ENCODE data around the gene SAP30BP. TPM values are rescaled to one million over a fixed set of nuclear protein-coding genes. Genes with fewer than 3 reads are reported as not detected.

The SAP30BP gene
- total RNA-seq, 1 donor from 2014 or later: 58.6 TPM

GRCh38 chr17:75691801-75692626 lies 24.9 kb downstream of the SAP30BP start:
- Histone ChIP-seq H3K36me3 (ENCODE audit: control insufficient read depth, insufficient read depth, low read length) (peaks cover 1% of the 10 kb centered on the region), H3K4me3 (ENCODE audit: low read depth, low read length) (no peak overlapping the region), H3K27me3 (ENCODE audit: control insufficient read depth, insufficient read depth, low read length) (no peaks in the 10 kb centered on the region)
- DNase-seq (ENCODE audit: low read depth): no peak
- TF ChIP-seq CTCF (IDR thresholded peaks at IDR 0.05; ENCODE audit: insufficient read depth, low read length, poor library complexity, severe bottlenecking): no peak

GRCh38 chr17:75692976-75693375 lies 25.8 kb downstream of the SAP30BP start:
- TF ChIP-seq CTCF (IDR thresholded peaks at IDR 0.05; ENCODE audit: insufficient read depth, low read length, poor library complexity, severe bottlenecking): no peak
- no peak for DNase-seq (ENCODE audit: low read depth)
- Histone ChIP-seq H3K36me3 (ENCODE audit: control insufficient read depth, insufficient read depth, low read length) (peaks cover 1% of the 10 kb centered on the region), H3K27me3 (ENCODE audit: control insufficient read depth, insufficient read depth, low read length) (no peaks in the 10 kb centered on the region), H3K4me3 (ENCODE audit: low read depth, low read length) (no peak overlapping the region)

GRCh38 chr17:75693500-75694481 lies 26.7 kb downstream of the SAP30BP start:
- no peak for TF ChIP-seq CTCF (IDR thresholded peaks at IDR 0.05; ENCODE audit: insufficient read depth, low read length, poor library complexity, severe bottlenecking)
- peaks cover 1% of the 10 kb centered on the region for H3K36me3 ChIP-seq (ENCODE audit: control insufficient read depth, insufficient read depth, low read length)
- no peak overlapping the region for H3K4me3 ChIP-seq (ENCODE audit: low read depth, low read length)
- no peaks in the 10 kb centered on the region for H3K27me3 ChIP-seq (ENCODE audit: control insufficient read depth, insufficient read depth, low read length)
- no peak for DNase-seq (ENCODE audit: low read depth)

- DNase-seq (ENCODE audit: low read depth): no peak
- Histone ChIP-seq H3K36me3 (ENCODE audit: control insufficient read depth, insufficient read depth, low read length) (peaks cover 1% of the 10 kb centered on the region), H3K27me3 (ENCODE audit: control insufficient read depth, insufficient read depth, low read length) (no peaks in the 10 kb centered on the region), H3K4me3 (ENCODE audit: low read depth, low read length) (no peak overlapping the region)
- TF ChIP-seq CTCF (IDR thresholded peaks at IDR 0.05; ENCODE audit: insufficient read depth, low read length, poor library complexity, severe bottlenecking): no peak
These were observed 27.4 kb downstream of the SAP30BP start for GRCh38 chr17:75694536-75694935.

- TF ChIP-seq CTCF (IDR thresholded peaks at IDR 0.05; ENCODE audit: insufficient read depth, low read length, poor library complexity, severe bottlenecking): no peak
- peaks cover 1% of the 10 kb centered on the region for H3K36me3 ChIP-seq (ENCODE audit: control insufficient read depth, insufficient read depth, low read length)
- no peak for DNase-seq (ENCODE audit: low read depth)
These were observed 28.1 kb downstream of the SAP30BP start for GRCh38 chr17:75695141-75695829.

More at GRCh38 chr17:75695141-75695829, 28.1 kb downstream of the SAP30BP start:
- Histone ChIP-seq H3K27me3 (ENCODE audit: control insufficient read depth, insufficient read depth, low read length) (no peaks in the 10 kb centered on the region), H3K4me3 (ENCODE audit: low read depth, low read length) (no peak overlapping the region)

Data from kidney epithelial cell (primary cell).